CD4-positive, alpha-beta T cell treated with Interleukin-15 for 1 hour (primary cell): Measurements from ENCODE around the gene SDK1.
"Not testable (repeated sequence)": the region's sequence is repeated elsewhere in the genome, so short reads cannot be mapped to it uniquely, and the experiment has no call there.

Experiments
- DNase-seq: peaks from one replicate; pipeline ENCODE4 v3.0.0-alpha.2; 2020

The SDK1 gene

GRCh38 chr7:4307316-4308204 lies 1006.5 kb downstream of the SDK1 start:
- DNase-seq, result no peak

- DNase-seq, result no peak
Measured at GRCh38 chr7:4308205-4308590, 1007.1 kb downstream of the SDK1 start.

- DNase-seq, result not testable (repeated sequence)
Measured at GRCh38 chr7:4313911-4314310, 1012.9 kb downstream of the SDK1 start.

- not testable (repeated sequence) for DNase-seq
Measured at GRCh38 chr7:4314316-4314715, 1013.3 kb downstream of the SDK1 start.
